ENCODE data around the gene SUN1. TPM values are rescaled to one million over a fixed set of nuclear protein-coding genes. Genes with fewer than 3 reads are reported as not detected.

SUN1 gene
- total RNA-seq, 1 experiment from 2014 or later: 158 TPM

- TF ChIP-seq, protein P1, sequence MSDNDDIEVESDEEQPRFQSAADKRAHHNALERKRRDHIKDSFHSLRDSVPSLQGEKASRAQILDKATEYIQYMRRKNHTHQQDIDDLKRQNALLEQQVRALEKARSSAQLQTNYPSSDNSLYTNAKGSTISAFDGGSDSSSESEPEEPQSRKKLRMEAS (CRISPR knock-in tag; IDR thresholded peaks at IDR 0.05): no peak
- no peak for TF ChIP-seq ARID4B (CRISPR knock-in tag; IDR thresholded peaks at IDR 0.05; ENCODE audit: borderline replicate concordance)
- TF ChIP-seq, protein P2, sequence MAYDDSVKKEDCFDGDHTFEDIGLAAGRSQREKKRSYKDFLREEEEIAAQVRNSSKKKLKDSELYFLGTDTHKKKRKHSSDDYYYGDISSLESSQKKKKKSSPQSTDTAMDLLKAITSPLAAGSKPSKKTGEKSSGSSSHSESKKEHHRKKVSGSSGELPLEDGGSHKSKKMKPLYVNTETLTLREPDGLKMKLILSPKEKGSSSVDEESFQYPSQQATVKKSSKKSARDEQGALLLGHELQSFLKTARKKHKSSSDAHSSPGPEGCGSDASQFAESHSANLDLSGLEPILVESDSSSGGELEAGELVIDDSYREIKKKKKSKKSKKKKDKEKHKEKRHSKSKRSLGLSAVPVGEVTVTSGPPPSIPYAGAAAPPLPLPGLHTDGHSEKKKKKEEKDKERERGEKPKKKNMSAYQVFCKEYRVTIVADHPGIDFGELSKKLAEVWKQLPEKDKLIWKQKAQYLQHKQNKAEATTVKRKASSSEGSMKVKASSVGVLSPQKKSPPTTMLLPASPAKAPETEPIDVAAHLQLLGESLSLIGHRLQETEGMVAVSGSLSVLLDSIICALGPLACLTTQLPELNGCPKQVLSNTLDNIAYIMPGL (CRISPR knock-in tag; IDR thresholded peaks at IDR 0.05): no peak
- TF ChIP-seq ATF2 (CRISPR knock-in tag; IDR thresholded peaks at IDR 0.05; ENCODE audit: borderline replicate concordance, low read depth): no peak
- TF ChIP-seq, protein P3, sequence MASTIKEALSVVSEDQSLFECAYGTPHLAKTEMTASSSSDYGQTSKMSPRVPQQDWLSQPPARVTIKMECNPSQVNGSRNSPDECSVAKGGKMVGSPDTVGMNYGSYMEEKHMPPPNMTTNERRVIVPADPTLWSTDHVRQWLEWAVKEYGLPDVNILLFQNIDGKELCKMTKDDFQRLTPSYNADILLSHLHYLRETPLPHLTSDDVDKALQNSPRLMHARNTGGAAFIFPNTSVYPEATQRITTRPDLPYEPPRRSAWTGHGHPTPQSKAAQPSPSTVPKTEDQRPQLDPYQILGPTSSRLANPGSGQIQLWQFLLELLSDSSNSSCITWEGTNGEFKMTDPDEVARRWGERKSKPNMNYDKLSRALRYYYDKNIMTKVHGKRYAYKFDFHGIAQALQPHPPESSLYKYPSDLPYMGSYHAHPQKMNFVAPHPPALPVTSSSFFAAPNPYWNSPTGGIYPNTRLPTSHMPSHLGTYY (CRISPR knock-in tag; IDR thresholded peaks at IDR 0.05): no peak
- TF ChIP-seq NR2C2 (CRISPR knock-in tag; IDR thresholded peaks at IDR 0.05): no peak
- no peak for TF ChIP-seq NR1H2 (CRISPR knock-in tag; IDR thresholded peaks at IDR 0.05)
- no peak for TF ChIP-seq ZNF219 (CRISPR knock-in tag; IDR thresholded peaks at IDR 0.05; ENCODE audit: borderline replicate concordance)
- no peak for TF ChIP-seq JAZF1 (CRISPR knock-in tag; IDR thresholded peaks at IDR 0.05)
- TF ChIP-seq, protein P4, sequence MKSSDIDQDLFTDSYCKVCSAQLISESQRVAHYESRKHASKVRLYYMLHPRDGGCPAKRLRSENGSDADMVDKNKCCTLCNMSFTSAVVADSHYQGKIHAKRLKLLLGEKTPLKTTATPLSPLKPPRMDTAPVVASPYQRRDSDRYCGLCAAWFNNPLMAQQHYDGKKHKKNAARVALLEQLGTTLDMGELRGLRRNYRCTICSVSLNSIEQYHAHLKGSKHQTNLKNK (CRISPR knock-in tag; IDR thresholded peaks at IDR 0.05): no peak
- TF ChIP-seq NFATC4 (CRISPR knock-in tag; IDR thresholded peaks at IDR 0.05): no peak
Measured at GRCh38 chr7:828793-829561, 3.3 kb upstream of the SUN1 start (continued).

- Mint-ChIP-seq H3K4me1 (peaks cover 58% of the 10 kb centered on the region), H3K9me3 (no peaks in the 10 kb centered on the region), H3K4me3 (no peak overlapping the region), H3K27me3 (ENCODE audit: low read depth) (no peaks in the 10 kb centered on the region), H3K36me3 (peaks cover 11% of the 10 kb centered on the region), H3K27ac (peak overlapping the region; percentile 93)
- POLR2A ChIA-PET: interaction anchor here (0.7 kb wide), 1 partner anchor 164 kb away, joined by 3 read pairs; no protein-coding TSS in a partner anchor
- DNase-seq (ENCODE audit: low spot score) (no peak), ATAC-seq (no peak)
- CTCF ChIA-PET: interaction anchor here (0.9 to 1.8 kb wide), 3 partner anchors 12 to 60 kb away, joined by 3 to 9 read pairs (median 7); no protein-coding TSS in a partner anchor
- no peak for TF ChIP-seq GRHL2 (CRISPR knock-in tag; IDR thresholded peaks at IDR 0.05; ENCODE audit: insufficient replicate concordance, severe bottlenecking)
- no peak for TF ChIP-seq FOXP4 (CRISPR knock-in tag; IDR thresholded peaks at IDR 0.05)
- no peak for TF ChIP-seq ZNF416 (CRISPR knock-in tag; IDR thresholded peaks at IDR 0.05)
- no peak for TF ChIP-seq ZNF396 (CRISPR knock-in tag; IDR thresholded peaks at IDR 0.05; ENCODE audit: borderline replicate concordance)
- no peak for TF ChIP-seq KAT7 (CRISPR knock-in tag; IDR thresholded peaks at IDR 0.05; ENCODE audit: borderline replicate concordance)
- TF ChIP-seq, protein P4 (CRISPR knock-in tag; IDR thresholded peaks at IDR 0.05): no peak
- TF ChIP-seq ZNF121 (CRISPR knock-in tag; IDR thresholded peaks at IDR 0.05): no peak
- TF ChIP-seq ATF2 (CRISPR knock-in tag; IDR thresholded peaks at IDR 0.05; ENCODE audit: borderline replicate concordance, low read depth): no peak
- TF ChIP-seq, protein P5, sequence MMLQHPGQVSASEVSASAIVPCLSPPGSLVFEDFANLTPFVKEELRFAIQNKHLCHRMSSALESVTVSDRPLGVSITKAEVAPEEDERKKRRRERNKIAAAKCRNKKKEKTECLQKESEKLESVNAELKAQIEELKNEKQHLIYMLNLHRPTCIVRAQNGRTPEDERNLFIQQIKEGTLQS (CRISPR knock-in tag; conservative IDR thresholded peaks at IDR 0.05): no peak
- TF ChIP-seq MXD4 (CRISPR knock-in tag; IDR thresholded peaks at IDR 0.05; ENCODE audit: borderline replicate concordance): no peak
Measured at GRCh38 chr7:830069-830468, 2.2 kb upstream of the SUN1 start.
